H54 (cell line): ENCODE measurements around the gene PRRC2B.

Source experiments
- DNase-seq: peaks from one replicate; pipeline ENCODE4 v3.0.0; 2011; ENCODE audit warnings: low spot score, mixed read lengths; ENCODE audit not compliant: insufficient read length
- FAIRE-seq: peaks from 3 replicates; lab custom pipeline; 2011; peaks lifted over from hg19 to GRCh38; lab: Jason Lieb, UNC
- POLR2A ChIP-seq: IDR thresholded peaks from 2 replicates; pipeline ENCODE4 v1.6.1; 2011; ENCODE audit warnings: low read depth, mild to moderate bottlenecking, low read length

PRRC2B gene

GRCh38 chr9:131516100-131516499 is 122.2 kb downstream of the PRRC2B start:
- no peak for TF ChIP-seq POLR2A
- no peak for DNase-seq
- FAIRE-seq = no peak

GRCh38 chr9:131516930-131517329 is 123.0 kb downstream of the PRRC2B start:
- DNase-seq = no peak
- no peak for FAIRE-seq
- no peak for TF ChIP-seq POLR2A

DNA sequence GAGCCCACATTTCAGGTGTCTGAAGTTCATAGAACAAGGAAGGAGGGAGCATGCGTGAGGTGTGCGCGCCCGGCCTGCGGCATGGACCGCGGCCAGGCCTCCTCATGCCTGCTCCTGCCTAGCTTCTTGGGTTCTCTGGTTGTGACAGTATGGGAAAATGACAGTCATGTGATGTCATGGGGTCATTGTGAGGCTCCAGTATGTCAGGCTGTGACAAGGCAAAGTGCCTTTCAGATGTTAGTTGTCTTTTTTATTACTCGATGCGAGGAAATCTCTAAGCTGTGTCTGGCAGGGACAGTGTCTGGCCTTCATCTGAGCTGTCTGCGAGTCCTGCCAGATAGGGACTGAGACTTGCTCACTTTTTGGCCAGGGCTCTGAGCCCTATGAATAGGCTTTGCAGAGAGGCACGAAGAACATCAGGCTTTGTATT is 123.9 kb downstream of the PRRC2B start:
- no peak for FAIRE-seq
- no peak for TF ChIP-seq POLR2A
- DNase-seq = no peak

DNA sequence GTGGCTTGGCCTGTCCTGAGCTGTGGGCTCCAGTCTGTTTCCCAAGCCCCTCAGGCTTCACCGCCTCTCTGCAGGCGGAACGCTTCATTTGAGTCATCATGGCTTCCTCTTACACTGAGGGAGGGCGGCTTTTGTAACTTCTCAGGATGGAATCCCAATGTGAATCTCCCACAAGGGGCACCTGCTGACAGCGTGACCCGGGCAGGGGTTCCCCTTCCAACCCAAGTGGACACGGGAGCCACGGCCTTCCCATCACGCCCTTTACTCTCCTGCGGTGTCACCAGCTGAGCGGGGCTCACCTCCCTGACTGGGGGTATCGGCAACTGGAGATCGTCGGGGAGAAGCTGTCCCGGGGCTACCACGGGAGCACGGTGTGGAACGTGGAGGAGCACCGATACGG is 124.7 kb downstream of the PRRC2B start:
- TF ChIP-seq POLR2A = no peak
- no peak for FAIRE-seq

DNA sequence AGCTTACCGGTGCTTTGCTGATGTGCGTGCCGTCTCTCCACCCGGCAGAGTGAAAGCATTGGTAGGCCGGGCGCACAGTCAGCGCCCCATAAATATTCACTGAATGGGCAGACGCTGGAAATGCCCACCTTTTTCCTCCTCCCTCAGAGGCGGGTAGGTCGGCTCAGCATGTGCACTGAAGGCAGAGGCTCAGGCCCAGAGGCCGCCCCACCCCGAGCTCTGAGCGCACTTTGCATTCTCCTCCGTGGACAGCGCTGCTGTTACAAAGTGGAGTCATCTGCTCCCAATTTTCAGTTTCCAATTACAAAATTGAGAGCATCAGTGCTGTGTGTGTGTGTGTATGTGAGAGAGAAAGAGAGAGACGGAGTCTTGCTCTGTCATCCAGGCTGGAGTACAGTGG is 126.6 kb downstream of the PRRC2B start:
- DNase-seq (no peak), FAIRE-seq (no peak)
- no peak for TF ChIP-seq POLR2A

More for the DNA sequence above, 124.7 kb downstream of the PRRC2B start:
- no peak for DNase-seq

GRCh38 chr9:131521203-131521602 is 127.3 kb downstream of the PRRC2B start:
- no peak for TF ChIP-seq POLR2A
- FAIRE-seq (no peak), DNase-seq (no peak)

DNA sequence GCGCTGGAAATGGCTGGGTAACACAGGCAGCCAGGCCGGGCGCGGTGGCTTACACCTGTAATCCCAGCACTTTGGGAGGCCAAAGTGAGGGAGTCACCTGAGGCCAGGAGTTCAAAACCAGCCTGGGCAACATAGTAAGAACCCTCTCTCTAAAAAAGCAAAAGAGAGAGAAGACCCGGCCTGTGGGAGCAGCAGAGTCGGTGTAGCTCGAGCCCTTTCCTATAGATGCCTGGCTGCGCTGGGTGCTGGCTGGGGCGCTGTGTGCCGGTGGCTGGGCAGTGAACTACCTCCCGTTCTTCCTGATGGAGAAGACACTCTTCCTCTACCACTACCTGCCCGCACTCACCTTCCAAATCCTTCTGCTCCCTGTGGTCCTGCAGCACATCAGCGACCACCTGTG is 127.9 kb downstream of the PRRC2B start:
- FAIRE-seq (no peak), DNase-seq (no peak)
- no peak for TF ChIP-seq POLR2A

- DNase-seq (no peak), FAIRE-seq (no peak)
- TF ChIP-seq POLR2A = no peak
Observed at GRCh38 chr9:131522257-131523085, 128.6 kb downstream of the PRRC2B start.

DNA sequence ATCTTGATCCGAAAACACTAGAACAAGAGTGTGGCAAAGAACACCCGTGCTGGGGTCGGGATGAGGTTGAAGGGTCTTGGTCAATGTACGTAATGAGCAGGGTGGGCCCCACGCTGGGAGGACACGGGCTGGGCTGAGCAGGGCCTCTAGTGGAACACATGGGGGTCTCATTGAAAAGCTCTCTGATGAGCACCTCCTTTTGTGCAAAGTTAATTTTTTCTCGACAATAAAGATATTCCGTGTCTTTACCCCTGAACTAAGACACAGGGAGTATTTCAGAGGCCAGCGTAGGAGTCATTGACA is 129.2 kb downstream of the PRRC2B start:
- TF ChIP-seq POLR2A = no peak
- FAIRE-seq (no peak), DNase-seq (no peak)

- TF ChIP-seq POLR2A = no peak
- FAIRE-seq (no peak), DNase-seq (no peak)
Observed at GRCh38 chr9:131523451-131524435, 129.9 kb downstream of the PRRC2B start.

DNA sequence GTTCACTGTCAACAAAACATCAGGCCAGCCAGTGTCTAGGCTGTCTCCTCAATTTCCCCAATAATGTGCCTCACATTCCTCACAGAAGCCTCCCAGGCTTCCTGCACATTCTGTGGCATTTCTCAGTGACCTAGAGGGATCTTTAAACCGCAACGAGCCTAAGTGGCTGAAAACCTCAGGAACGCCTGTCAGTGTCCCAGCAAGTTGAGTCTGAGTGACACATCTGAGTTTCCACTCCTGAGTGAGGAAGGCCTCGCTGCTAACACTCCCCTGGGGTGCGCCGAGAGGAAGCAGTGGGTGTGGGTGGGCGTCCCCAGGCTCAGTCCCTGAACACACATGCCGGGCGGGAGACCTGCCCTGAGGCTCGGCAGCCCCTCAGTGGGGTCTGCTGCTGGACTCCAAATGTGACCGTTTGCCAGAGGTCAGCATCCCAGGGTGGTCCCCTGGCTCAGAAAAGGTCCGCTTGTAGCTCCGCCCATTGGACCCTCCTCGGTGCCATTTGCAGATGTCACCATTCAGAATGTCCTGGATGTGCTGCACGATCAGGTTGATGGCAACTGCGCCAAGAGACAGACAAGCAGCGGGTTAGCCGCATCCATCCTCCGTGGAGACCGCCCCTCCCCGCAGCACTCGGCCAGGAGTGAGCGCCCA is 130.9 kb downstream of the PRRC2B start:
- no peak for DNase-seq
- TF ChIP-seq POLR2A = no peak
- FAIRE-seq = no peak

DNA sequence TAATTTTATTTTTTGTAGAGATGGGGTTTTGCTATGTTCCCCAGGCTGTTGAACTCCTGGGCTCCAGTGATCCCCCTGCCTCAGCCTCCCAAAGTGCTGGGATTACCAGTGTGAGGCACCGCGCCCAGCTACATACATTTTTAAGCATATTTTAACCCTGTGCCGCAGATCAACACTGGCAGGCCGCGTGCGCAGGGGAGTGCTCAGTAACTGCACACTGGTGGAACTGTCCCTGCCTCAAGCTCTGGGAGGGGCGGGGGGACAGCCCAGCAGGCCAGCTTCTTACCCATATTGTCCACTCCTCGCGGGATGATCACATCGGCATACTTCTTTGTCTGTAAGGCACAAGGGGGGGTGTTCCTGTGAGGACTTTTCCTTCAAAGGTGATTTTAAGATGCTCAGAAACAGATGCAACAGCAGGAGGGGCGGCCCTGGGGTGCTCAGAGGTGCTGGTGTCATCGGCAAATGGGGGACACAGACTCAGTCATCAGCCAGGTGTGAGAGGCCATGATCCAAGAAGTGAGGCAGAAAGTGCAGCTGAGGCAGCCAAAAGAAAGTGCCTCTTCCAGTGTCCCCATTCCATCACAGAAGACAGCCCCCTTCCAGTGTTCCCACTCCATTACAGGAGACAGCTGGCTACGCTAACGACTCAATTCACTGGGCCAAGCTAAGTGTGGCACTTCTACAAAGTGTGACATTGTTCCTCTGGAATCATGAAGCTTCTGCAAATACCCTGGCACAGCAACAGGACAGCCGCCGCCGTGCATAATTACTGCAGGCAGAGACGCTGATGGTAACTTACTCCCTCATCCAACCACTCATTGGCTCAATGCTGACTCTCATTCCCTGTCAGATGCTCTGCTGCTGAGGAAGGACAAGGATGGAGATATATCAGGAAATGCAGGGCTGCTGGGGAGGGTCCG is 132.0 kb downstream of the PRRC2B start:
- TF ChIP-seq POLR2A = no peak
- DNase-seq (no peak), FAIRE-seq (no peak)

GRCh38 chr9:131528186-131528585 is 134.3 kb downstream of the PRRC2B start:
- TF ChIP-seq POLR2A = no peak
- FAIRE-seq (no peak), DNase-seq (no peak)
